Measurements from ENCODE around the gene HEYL. TPM values are rescaled to one million over a fixed set of nuclear protein-coding genes. Genes with fewer than 3 reads are reported as not detected.
A peak's percentile ranks its signal among the peaks of the same experiment; 100 is the strongest.

The HEYL gene
- total and polyA plus RNA-seq, 9 of the 15 experiments (the other 6 are each of a cell fraction or from before 2014, with no cell fraction given): 0.13 to 0.89 (median 0.25) TPM

DNA sequence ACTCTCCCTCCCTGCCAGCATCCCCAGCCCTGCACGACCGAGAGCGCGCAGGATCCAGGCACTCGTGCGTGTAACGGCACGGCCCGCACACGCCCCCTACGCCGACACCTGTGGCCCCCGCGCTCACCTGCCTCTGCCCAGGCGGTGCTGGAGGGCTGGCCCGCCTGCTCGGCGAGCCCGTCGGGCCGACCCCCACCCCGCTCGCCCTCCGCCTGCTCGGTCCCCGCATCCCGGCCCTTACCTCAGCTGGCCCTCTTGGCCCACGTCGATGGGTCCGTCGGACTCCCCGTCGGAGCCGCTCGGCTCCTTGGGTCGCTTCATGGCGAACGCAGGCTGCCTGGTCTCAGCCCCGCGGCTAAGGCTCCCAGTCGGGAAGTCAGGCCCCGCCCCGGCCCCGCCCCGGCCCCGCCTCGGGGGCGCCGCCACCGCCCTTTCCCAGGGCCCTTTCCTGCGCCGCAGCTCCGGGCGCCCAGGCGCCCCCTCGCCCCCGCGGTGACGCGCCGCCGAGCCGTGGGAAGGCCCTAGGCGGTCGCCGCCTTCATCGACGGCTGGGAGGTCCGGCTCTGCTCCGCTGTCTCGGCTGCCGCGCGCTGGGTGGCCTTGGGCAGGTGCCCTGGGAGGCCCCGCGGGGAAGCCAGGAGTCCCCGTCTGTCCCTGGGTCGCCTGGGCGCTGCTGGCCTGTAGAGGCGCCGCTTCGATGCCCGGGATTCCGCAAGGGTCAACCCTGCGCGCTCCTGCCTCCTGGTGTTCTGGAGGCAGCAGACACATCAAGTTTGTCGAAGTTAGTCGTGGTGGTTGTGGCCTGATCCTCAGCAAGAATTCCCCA, at the start of gene HEYL (continued):
- TF ChIP-seq POLR2H (tag; IDR thresholded peaks at IDR 0.05; ENCODE audit: low read depth) (no peak), IFI16 (CRISPR knock-in tag; IDR thresholded peaks at IDR 0.05) (no peak), EWSR1 (IDR thresholded peaks at IDR 0.05; ENCODE audit: borderline replicate concordance, low read depth, partially characterized antibody) (no peak), ZC3H4 (CRISPR knock-in tag; IDR thresholded peaks at IDR 0.05; ENCODE audit: borderline replicate concordance) (peak; percentile 42; the same call in 1 of the 2 replicates), ZNF785 (CRISPR knock-in tag; IDR thresholded peaks at IDR 0.05) (no peak), ZNF347 (CRISPR knock-in tag; IDR thresholded peaks at IDR 0.05; ENCODE audit: low read depth) (no peak), MCM7 (IDR thresholded peaks at IDR 0.05) (no peak), NBN (IDR thresholded peaks at IDR 0.05; ENCODE audit: low read depth) (no peak), MTA2 (IDR thresholded peaks at IDR 0.05; ENCODE audit: low read depth) (no peak), HNRNPH1 (optimal IDR thresholded peaks at IDR 0.05; ENCODE audit: low read depth, low read length) (no peak), CREM (IDR thresholded peaks at IDR 0.05; ENCODE audit: low read depth) (peak; percentile 67), MTA1 (IDR thresholded peaks at IDR 0.05; ENCODE audit: borderline replicate concordance) (no peak), ZNF282 (CRISPR knock-in tag; IDR thresholded peaks at IDR 0.05) (no peak), ZNF668 (CRISPR knock-in tag; IDR thresholded peaks at IDR 0.05) (no peak), RBBP5 (IDR thresholded peaks at IDR 0.05; ENCODE audit: borderline replicate concordance, insufficient read depth, low read length, poor library complexity, severe bottlenecking) (peak; percentile 57), ZNF436 (CRISPR knock-in tag; IDR thresholded peaks at IDR 0.05) (no peak)
- TF ChIP-seq, protein P1, sequence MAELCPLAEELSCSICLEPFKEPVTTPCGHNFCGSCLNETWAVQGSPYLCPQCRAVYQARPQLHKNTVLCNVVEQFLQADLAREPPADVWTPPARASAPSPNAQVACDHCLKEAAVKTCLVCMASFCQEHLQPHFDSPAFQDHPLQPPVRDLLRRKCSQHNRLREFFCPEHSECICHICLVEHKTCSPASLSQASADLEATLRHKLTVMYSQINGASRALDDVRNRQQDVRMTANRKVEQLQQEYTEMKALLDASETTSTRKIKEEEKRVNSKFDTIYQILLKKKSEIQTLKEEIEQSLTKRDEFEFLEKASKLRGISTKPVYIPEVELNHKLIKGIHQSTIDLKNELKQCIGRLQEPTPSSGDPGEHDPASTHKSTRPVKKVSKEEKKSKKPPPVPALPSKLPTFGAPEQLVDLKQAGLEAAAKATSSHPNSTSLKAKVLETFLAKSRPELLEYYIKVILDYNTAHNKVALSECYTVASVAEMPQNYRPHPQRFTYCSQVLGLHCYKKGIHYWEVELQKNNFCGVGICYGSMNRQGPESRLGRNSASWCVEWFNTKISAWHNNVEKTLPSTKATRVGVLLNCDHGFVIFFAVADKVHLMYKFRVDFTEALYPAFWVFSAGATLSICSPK (IDR thresholded peaks at IDR 0.05; ENCODE audit: borderline replicate concordance): no peak
- TF ChIP-seq, protein P2, sequence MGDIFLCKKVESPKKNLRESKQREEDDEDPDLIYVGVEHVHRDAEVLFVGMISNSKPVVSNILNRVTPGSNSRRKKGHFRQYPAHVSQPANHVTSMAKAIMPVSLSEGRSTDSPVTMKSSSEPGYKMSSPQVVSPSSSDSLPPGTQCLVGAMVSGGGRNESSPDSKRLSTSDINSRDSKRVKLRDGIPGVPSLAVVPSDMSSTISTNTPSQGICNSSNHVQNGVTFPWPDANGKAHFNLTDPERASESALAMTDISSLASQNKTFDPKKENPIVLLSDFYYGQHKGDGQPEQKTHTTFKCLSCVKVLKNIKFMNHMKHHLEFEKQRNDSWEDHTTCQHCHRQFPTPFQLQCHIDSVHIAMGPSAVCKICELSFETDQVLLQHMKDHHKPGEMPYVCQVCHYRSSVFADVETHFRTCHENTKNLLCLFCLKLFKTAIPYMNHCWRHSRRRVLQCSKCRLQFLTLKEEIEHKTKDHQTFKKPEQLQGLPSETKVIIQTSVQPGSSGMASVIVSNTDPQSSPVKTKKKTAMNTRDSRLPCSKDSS (IDR thresholded peaks at IDR 0.05; ENCODE audit: low read depth, partially characterized antibody): no peak
- TF ChIP-seq, protein P3, sequence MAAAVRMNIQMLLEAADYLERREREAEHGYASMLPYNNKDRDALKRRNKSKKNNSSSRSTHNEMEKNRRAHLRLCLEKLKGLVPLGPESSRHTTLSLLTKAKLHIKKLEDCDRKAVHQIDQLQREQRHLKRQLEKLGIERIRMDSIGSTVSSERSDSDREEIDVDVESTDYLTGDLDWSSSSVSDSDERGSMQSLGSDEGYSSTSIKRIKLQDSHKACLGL (CRISPR knock-in tag; IDR thresholded peaks at IDR 0.05; ENCODE audit: borderline replicate concordance, poor library complexity, severe bottlenecking): no peak
- TF ChIP-seq, protein P4, sequence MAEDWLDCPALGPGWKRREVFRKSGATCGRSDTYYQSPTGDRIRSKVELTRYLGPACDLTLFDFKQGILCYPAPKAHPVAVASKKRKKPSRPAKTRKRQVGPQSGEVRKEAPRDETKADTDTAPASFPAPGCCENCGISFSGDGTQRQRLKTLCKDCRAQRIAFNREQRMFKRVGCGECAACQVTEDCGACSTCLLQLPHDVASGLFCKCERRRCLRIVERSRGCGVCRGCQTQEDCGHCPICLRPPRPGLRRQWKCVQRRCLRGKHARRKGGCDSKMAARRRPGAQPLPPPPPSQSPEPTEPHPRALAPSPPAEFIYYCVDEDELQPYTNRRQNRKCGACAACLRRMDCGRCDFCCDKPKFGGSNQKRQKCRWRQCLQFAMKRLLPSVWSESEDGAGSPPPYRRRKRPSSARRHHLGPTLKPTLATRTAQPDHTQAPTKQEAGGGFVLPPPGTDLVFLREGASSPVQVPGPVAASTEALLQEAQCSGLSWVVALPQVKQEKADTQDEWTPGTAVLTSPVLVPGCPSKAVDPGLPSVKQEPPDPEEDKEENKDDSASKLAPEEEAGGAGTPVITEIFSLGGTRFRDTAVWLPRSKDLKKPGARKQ (CRISPR knock-in tag; IDR thresholded peaks at IDR 0.05): no peak
- TF ChIP-seq, protein P5, sequence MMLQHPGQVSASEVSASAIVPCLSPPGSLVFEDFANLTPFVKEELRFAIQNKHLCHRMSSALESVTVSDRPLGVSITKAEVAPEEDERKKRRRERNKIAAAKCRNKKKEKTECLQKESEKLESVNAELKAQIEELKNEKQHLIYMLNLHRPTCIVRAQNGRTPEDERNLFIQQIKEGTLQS (IDR thresholded peaks at IDR 0.05): no peak
- TF ChIP-seq, protein P5 (CRISPR knock-in tag; conservative IDR thresholded peaks at IDR 0.05): 0 out of 2 replicates have a peak, but pooled peaks have one; percentile 19

Measured in K562 (cell line).